Fibroblast of skin of abdomen (primary cell): ENCODE data around the gene TAF3.

Experiments used
- DNase-seq: peaks from one replicate; pipeline ENCODE4 v3.0.0-alpha.2; 2013

TAF3 gene

GRCh38 chr10:8035006-8035640, 216.8 kb downstream of the TAF3 start:
- no peak for DNase-seq

- no peak for DNase-seq
Observed at GRCh38 chr10:8035641-8036470, 217.6 kb downstream of the TAF3 start.

- no peak for DNase-seq
Observed at GRCh38 chr10:8036506-8037198, 218.3 kb downstream of the TAF3 start.

GRCh38 chr10:8037199-8037801, 219.0 kb downstream of the TAF3 start:
- DNase-seq = no peak

GRCh38 chr10:8037941-8038894, 219.9 kb downstream of the TAF3 start:
- no peak for DNase-seq

- DNase-seq = no peak
Observed at GRCh38 chr10:8039321-8039881, 221.1 kb downstream of the TAF3 start.

GRCh38 chr10:8040651-8041050, 222.3 kb downstream of the TAF3 start:
- DNase-seq = no peak

- no peak for DNase-seq
Observed at GRCh38 chr10:8041284-8041991, 223.1 kb downstream of the TAF3 start.

- DNase-seq = no peak
Observed at GRCh38 chr10:8041992-8042720, 223.9 kb downstream of the TAF3 start.

- DNase-seq = no peak
Observed at GRCh38 chr10:8042721-8043568, 224.6 kb downstream of the TAF3 start.

GRCh38 chr10:8043569-8044306, 225.4 kb downstream of the TAF3 start:
- DNase-seq = no peak

GRCh38 chr10:8044331-8044907, 226.1 kb downstream of the TAF3 start:
- DNase-seq = no peak

- DNase-seq = no peak
Observed at GRCh38 chr10:8044908-8045725, 226.8 kb downstream of the TAF3 start.

- DNase-seq = no peak
Observed at GRCh38 chr10:8045726-8046494, 227.6 kb downstream of the TAF3 start.

- DNase-seq = no peak
Observed at GRCh38 chr10:8047452-8048280, 229.4 kb downstream of the TAF3 start.
